GM18511 (cell line): ENCODE measurements around the gene CSTB.
A peak's percentile ranks its signal among the peaks of the same experiment; 100 is the strongest.
"Not testable (repeated sequence)": the region's sequence is repeated elsewhere in the genome, so short reads cannot be mapped to it uniquely, and the experiment has no call there.

Experiments
- ATAC-seq: cut with Tn5 transposase; IDR thresholded peaks from one replicate; pipeline ENCODE4 v1.9.1; 2021; ENCODE audit warnings: mild to moderate bottlenecking, moderate library complexity; ENCODE audit not compliant: unreplicated experiment

CSTB gene

GRCh38 chr21:43775795-43776430 lies at the start of gene CSTB:
CSTB (minus strand) TSS chr21:43776308; CDS start chr21:43776269, 39 bp downstream.
- peak; percentile 67 for ATAC-seq

- ATAC-seq = no peak
Measured at GRCh38 chr21:43825242-43825935, 49.3 kb upstream of the CSTB start.

GRCh38 chr21:43824333-43825241 lies 48.5 kb upstream of the CSTB start:
- no peak for ATAC-seq

- ATAC-seq = not testable (repeated sequence)
Measured at GRCh38 chr21:43822741-43823140, 46.6 kb upstream of the CSTB start.

GRCh38 chr21:43822166-43822565 lies 46.1 kb upstream of the CSTB start:
- ATAC-seq = not testable (repeated sequence)

- no peak for ATAC-seq
Measured at GRCh38 chr21:43820466-43820865, 44.4 kb upstream of the CSTB start.

- no peak for ATAC-seq
Measured at GRCh38 chr21:43819511-43820405, 43.6 kb upstream of the CSTB start.

- no peak for ATAC-seq
Measured at GRCh38 chr21:43818685-43819084, 42.6 kb upstream of the CSTB start.

- no peak for ATAC-seq
Measured at GRCh38 chr21:43817157-43818086, 41.3 kb upstream of the CSTB start.

- ATAC-seq = no peak
Measured at GRCh38 chr21:43816611-43817071, 40.5 kb upstream of the CSTB start.

GRCh38 chr21:43815991-43816390 lies 39.9 kb upstream of the CSTB start:
- ATAC-seq = no peak

- ATAC-seq = no peak
Measured at GRCh38 chr21:43815107-43815613, 39.1 kb upstream of the CSTB start.

- no peak for ATAC-seq
Measured at GRCh38 chr21:43814215-43815106, 38.4 kb upstream of the CSTB start.

- ATAC-seq = no peak
Measured at GRCh38 chr21:43813656-43813980, 37.5 kb upstream of the CSTB start.

- no peak for ATAC-seq
Measured at GRCh38 chr21:43812957-43813655, 37.0 kb upstream of the CSTB start.

- no peak for ATAC-seq
Measured at GRCh38 chr21:43812139-43812821, 36.2 kb upstream of the CSTB start.
